ENCODE results near the gene ISCA1.

Gene ISCA1

GRCh38 chr9:86217076-86217755 is 65.1 kb downstream of the ISCA1 start:
- DNase-seq = no peak

All from NCI-H1694 treated with DMSO at 0.1 percent for 48 hours (cell line).